ENCODE results near the gene ADAM23. TPM values are rescaled to one million over a fixed set of nuclear protein-coding genes. Genes with fewer than 3 reads are reported as not detected.

The ADAM23 gene
- total and polyA plus RNA-seq, 2 donors from 2014 or later = 1.0 to 2.5 TPM

DNA sequence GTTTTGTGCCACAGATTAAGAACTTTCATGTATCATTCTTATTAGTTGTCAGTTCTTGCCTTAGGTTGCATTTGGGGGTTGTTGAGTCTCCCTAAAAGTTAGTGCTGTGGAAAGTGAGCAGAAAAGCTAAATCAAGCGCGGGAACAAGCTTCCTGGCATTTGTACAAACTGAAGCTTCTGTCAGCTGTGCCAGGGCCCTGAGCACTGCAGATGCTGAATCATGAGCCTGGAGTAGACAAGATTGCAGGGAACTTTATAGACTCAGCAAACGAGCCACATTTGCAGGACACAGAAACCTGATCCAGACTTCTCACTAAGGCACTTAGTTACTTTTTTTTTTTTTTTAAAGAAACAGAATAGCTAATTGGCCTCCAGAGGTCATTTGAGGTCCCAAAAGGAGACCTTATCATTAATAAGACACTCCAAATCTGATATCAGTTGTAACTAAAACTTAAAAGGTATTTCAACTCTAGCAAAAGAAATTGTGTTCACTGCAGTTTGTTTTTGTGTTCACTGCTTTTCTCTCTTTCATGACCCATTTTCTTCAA lies 88.7 kb downstream of the ADAM23 start:
- intact Hi-C loops (cut with DNase I) = no loop called here
- no peaks in the 10 kb centered on the region for H3K27me3 ChIP-seq (ENCODE audit: control insufficient read depth, insufficient read depth, low read length)
- no peaks in the 10 kb centered on the region for H3K9me3 ChIP-seq (ENCODE audit: control insufficient read depth in 2 of 3, insufficient read depth in 1 of 3, low read length in 3 of 3)
- FAIRE-seq (no peak), DNase-seq (peak in 2 of 5 donors; percentile 3 to 18)
- H3K27ac ChIP-seq (ENCODE audit: low read depth in 2 of 2, low read length in 2 of 2) = no peak overlapping the region
- no peak overlapping the region for H3K4me3 ChIP-seq (ENCODE audit: low read length in 3 of 3)
- H3K9ac ChIP-seq (ENCODE audit: low read length in 3 of 3) = no peak overlapping the region
- no peaks in the 10 kb centered on the region for H3K36me3 ChIP-seq (ENCODE audit: control insufficient read depth in 2 of 3, insufficient read depth in 3 of 3, low read length in 3 of 3)
- TF ChIP-seq, protein P1, sequence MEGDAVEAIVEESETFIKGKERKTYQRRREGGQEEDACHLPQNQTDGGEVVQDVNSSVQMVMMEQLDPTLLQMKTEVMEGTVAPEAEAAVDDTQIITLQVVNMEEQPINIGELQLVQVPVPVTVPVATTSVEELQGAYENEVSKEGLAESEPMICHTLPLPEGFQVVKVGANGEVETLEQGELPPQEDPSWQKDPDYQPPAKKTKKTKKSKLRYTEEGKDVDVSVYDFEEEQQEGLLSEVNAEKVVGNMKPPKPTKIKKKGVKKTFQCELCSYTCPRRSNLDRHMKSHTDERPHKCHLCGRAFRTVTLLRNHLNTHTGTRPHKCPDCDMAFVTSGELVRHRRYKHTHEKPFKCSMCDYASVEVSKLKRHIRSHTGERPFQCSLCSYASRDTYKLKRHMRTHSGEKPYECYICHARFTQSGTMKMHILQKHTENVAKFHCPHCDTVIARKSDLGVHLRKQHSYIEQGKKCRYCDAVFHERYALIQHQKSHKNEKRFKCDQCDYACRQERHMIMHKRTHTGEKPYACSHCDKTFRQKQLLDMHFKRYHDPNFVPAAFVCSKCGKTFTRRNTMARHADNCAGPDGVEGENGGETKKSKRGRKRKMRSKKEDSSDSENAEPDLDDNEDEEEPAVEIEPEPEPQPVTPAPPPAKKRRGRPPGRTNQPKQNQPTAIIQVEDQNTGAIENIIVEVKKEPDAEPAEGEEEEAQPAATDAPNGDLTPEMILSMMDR (IDR thresholded peaks at IDR 0.05; ENCODE audit: borderline replicate concordance, extremely low read depth, insufficient read depth) = no peak
- no peaks in the 10 kb centered on the region for H3K4me1 ChIP-seq (ENCODE audit: control insufficient read depth in 2 of 3, insufficient read depth in 2 of 3, low read depth in 1 of 3, low read length in 3 of 3)

DNA sequence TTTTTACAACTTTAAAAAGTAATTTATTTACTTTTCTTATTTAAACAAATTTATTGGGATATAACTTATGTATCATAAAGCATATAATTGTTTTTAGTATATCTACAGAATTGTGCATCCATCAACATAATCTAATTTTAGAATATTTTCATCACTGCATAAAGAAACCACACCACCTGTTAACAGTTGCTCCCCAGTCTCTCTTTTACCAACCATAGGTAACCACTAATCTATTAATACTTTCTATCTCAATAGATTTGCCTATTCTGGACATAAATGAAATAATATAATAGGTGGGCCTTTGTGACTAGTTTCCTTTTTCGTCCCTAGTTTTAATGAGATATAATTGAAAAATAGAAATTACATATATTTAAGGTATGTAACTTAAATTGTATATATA lies 90.6 kb downstream of the ADAM23 start:
- Histone ChIP-seq H3K4me1 (ENCODE audit: control insufficient read depth in 2 of 3, insufficient read depth in 2 of 3, low read depth in 1 of 3, low read length in 3 of 3) (no peaks in the 10 kb centered on the region), H3K36me3 (ENCODE audit: control insufficient read depth in 2 of 3, insufficient read depth in 3 of 3, low read length in 3 of 3) (no peaks in the 10 kb centered on the region), H3K27ac (ENCODE audit: low read depth in 2 of 2, low read length in 2 of 2) (no peak overlapping the region), H3K9ac (ENCODE audit: low read length in 3 of 3) (no peak overlapping the region), H3K9me3 (ENCODE audit: control insufficient read depth in 2 of 3, insufficient read depth in 1 of 3, low read length in 3 of 3) (no peaks in the 10 kb centered on the region), H3K27me3 (ENCODE audit: control insufficient read depth, insufficient read depth, low read length) (no peaks in the 10 kb centered on the region), H3K4me3 (ENCODE audit: low read length in 3 of 3) (no peak overlapping the region)
- DNase-seq (no peak), FAIRE-seq (no peak)
- TF ChIP-seq, protein P1 (IDR thresholded peaks at IDR 0.05; ENCODE audit: borderline replicate concordance, extremely low read depth, insufficient read depth) = no peak
- intact Hi-C loops (cut with DNase I) = no loop called here

DNA sequence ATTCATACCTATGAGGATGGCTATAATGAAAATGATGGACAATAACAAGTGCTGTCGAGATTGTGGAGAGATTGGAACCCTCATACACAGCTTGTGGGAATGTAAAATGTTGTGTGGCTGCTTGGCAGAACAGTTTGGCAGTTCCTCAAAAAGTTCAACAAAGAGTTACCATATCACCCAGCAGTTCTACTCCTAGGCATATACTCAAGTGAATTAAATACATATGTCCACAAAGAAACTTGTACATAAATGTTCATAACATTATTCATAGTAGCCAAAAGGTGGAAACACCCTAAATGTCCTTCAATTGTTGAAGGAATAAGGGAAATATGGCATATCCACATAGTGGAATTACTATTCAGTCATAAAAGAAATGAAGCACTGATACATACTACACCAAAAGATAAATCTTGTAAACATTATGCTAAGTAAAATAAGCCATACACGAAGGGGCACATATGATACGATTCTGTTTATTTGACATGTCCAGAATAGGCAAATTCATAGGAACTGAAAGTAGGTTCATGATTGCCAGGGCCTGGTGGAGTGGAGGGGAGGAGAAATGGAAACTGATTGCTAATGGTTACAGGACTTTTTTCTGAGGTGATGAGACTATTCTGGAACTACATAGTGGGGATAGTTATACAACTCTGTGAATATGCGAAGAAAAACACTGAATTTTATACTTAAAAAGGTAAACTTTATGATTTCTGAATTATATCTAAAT lies 92.1 kb downstream of the ADAM23 start:
- no peak for DNase-seq
- intact Hi-C loops (cut with DNase I) = no loop called here
- Histone ChIP-seq H3K9ac (ENCODE audit: low read length in 3 of 3) (no peak overlapping the region), H3K4me1 (ENCODE audit: control insufficient read depth in 2 of 3, insufficient read depth in 2 of 3, low read depth in 1 of 3, low read length in 3 of 3) (no peaks in the 10 kb centered on the region), H3K27me3 (ENCODE audit: control insufficient read depth, insufficient read depth, low read length) (no peaks in the 10 kb centered on the region), H3K4me3 (ENCODE audit: low read length in 3 of 3) (no peak overlapping the region), H3K27ac (ENCODE audit: low read depth in 2 of 2, low read length in 2 of 2) (no peak overlapping the region), H3K36me3 (ENCODE audit: control insufficient read depth in 2 of 3, insufficient read depth in 3 of 3, low read length in 3 of 3) (no peaks in the 10 kb centered on the region), H3K9me3 (ENCODE audit: control insufficient read depth in 2 of 3, insufficient read depth in 1 of 3, low read length in 3 of 3) (no peaks in the 10 kb centered on the region)
- no peak for FAIRE-seq
- TF ChIP-seq, protein P1 (IDR thresholded peaks at IDR 0.05; ENCODE audit: borderline replicate concordance, extremely low read depth, insufficient read depth) = no peak
